Head of caudate nucleus (tissue), 42 donors: ENCODE data around the gene FBXO38.

Source experiments
- DNase-seq, 42 donors: peaks; one replicate each; pipeline versions ENCODE4 v3.0.0 to v3.0.0-alpha.2; 2020 to 2021; ENCODE audit warnings: mixed read lengths in 7 of 42
- intact Hi-C: fragments of 100-400 bp; cut with DNase I; formaldehyde crosslinking; loops from one replicate; pipeline ENCODE4 v1.15.0; 2022

Gene FBXO38

GRCh38 chr5:148421661-148422060, 37.9 kb downstream of the FBXO38 start:
- intact Hi-C loops = no loop called here

DNA sequence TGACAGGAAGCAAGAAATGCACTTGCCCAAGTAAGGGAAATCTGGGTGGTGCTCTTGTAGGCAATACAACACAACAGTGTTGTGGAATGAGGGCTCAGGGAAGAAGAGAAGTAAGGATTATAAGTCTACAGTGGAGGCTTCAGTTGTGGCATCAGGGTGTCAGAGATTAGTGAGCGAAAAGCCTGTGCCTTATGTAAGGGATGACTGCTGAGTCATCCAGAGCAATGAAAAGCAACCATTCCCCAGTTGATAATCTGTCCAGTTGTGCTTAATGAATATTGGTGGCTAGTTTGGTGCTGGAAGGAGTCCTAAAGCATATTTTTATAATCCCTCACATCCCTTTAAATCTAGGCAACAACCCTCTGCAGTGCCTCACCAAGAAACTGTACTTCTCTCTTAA, 42.0 kb downstream of the FBXO38 start:
- peak in 14 of 42 donors; percentile 8 to 61 (median 26) for DNase-seq
- intact Hi-C loops = no loop called here

More at GRCh38 chr5:148421661-148422060, 37.9 kb downstream of the FBXO38 start:
- no peak for DNase-seq

DNA sequence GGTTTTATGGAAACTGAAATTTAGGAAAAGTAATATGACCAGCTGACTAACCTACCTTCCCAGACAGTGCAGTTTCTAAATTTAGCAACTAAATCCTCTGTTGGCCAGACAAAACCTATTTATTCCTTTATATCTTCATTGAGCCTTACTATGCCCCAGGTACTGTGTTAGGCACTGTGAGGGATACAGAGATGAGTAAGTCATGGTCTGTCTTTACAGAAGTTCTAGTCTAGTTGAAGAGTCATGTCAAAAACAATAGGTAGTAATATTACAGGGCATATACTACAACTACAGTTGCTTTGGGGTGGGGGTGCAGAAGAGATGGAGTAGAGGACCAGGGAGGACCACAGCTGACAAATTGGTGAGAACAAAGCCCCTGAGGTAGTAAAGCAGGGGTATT, 42.8 kb downstream of the FBXO38 start:
- no peak for DNase-seq
- intact Hi-C loops = no loop called here

GRCh38 chr5:148427370-148428042, 43.7 kb downstream of the FBXO38 start:
- no peak for DNase-seq
- intact Hi-C loops = no loop called here

DNA sequence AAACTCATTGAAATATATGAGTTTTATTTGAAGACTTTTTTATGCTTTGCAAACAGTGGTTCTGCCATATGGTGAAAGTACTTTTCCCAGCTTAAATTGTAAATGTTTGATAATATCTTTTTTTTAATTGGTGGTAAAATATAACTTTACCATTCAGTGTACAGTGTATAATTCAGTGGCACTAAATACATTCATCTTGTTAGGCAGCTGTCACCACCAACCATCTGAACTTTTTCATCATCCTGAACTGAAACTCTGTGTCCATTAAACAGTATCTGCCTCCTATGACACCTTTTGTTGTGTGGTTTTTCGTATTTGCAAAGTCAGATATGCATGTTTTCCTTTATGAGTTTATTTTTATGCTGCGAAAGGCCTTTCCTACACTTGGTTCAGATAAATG, 45.1 kb downstream of the FBXO38 start:
- no peak for DNase-seq
- intact Hi-C loops = no loop called here

DNA sequence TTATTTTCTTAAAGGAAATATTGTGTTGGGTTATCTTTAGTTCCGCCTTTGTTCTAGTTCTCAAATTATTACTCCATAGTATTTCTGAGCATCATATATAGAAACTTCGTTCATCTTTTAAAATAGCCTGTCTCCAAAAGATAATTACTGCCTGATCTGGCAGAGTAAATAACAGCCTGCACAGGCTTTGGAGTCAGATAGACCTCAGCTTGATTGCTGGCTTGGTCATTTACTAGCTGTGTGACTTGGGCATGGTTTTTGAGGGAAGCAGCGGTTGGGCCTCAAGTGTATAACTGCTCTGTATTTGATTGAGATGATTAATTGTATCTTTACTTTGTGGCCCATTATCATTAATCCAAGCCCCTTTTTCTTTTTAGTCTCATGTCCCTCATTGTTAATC, 50.1 kb downstream of the FBXO38 start:
- intact Hi-C loops = no loop called here
- DNase-seq = no peak

DNA sequence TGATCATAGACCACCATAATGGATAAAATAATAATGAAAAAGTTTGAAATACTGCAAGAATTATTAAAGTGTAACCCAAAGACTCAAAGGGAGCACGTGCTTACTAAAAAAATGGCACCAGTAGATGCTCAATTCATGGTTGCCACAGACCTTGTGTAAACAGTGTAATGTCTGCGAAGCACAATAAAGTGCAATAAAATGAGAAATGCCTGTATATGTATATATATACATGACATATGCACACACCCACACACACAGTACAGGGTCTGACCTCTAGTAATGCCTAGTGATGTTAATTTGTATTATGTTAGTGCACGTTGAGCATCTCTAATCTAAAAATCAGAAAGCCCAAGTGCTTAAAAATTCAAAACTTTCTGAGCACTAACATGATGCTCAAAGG, 52.3 kb downstream of the FBXO38 start:
- intact Hi-C loops = no loop called here
- no peak for DNase-seq

DNA sequence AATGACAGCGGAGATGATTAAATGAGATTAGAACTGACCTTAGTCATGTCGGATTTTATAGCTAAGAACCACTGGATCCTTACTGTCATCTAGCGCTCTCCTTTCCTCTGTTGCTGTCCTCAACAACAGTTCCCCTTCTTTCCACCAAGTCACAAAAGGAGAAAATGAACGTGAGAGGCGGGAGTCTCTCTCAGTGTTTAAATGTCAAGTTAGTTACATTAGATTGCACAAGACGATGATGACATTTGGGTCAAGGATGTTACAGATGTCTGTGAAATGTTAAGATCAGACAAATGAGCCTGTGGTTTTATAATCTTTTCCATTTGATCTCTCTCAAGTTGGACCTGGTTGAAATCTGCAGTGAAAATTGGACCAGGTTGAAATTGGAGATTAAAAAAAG, 53.5 kb downstream of the FBXO38 start:
- intact Hi-C loops = no loop called here
- DNase-seq = no peak

DNA sequence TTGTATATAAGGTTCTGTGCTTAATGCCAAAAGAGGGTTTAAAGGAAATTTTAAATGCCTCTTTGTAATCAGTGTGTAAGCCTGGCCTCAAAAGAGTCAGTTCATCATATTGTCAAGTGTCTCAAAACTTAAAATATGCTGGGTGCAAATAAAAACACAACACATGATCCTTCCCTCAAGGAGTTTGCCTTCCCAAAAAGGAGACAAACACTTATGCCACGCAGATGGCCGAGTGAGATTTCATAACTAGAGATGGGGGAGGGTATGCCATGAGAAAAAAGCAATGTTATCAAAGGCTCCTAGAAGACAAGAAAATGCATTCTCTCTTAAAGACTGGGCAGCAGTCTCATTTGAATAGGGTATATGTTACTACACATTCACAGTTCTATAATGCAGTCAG, 55.2 kb downstream of the FBXO38 start:
- DNase-seq = no peak
- intact Hi-C loops = no loop called here

DNA sequence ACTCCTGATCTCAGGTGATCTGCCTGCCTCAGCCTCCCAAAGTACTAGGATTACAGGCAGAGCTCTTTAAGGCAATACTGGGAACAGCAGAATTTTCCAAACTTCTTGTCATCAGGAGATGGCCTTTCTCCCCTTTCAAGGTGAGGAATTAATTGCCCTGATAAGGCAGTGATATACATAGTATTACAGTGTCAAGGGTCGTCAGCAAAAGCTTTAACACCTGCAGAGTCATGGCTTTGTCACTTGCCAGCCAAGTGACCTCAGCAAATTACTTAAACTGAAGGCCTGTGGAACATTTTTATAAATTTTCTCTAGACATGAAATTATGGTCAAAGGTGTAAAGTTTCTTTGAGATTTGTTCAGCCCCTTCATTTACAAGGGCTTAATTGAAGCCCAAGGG, 59.5 kb downstream of the FBXO38 start:
- DNase-seq = no peak
- intact Hi-C loops = loop anchor here (5.0 kb wide), 1 partner anchor 289 kb away; no protein-coding TSS in a partner anchor

- DNase-seq = peak in 29 of 42 donors; percentile 9 to 88 (median 67)
- intact Hi-C loops = loop anchor here (5.0 kb wide), 1 partner anchor 288 kb away; no protein-coding TSS in a partner anchor
These were observed 60.2 kb downstream of the FBXO38 start for GRCh38 chr5:148443998-148444397.

DNA sequence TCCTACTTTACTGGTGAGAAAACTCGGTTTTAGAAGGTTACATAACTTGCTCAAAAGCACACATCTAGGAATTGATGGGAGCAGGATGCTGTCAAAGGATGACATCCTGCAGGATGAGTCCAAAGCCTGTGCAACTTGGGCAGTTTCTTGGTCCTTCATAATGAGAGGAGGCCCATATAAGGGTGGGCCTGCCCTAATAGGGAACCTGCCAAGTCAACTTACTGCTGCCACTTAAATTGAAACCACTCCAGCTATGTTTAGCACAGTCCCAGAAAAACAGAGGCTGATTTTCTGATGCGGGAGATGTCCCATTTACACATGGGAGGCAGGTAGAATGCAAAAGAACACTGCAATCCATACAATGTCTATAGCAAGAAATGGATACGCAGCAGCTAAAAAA, 61.8 kb downstream of the FBXO38 start:
- DNase-seq = no peak
- intact Hi-C loops = no loop called here

GRCh38 chr5:148446611-148447010, 62.9 kb downstream of the FBXO38 start:
- intact Hi-C loops = no loop called here
- no peak for DNase-seq

- DNase-seq = no peak
- intact Hi-C loops = no loop called here
These were observed 68.9 kb downstream of the FBXO38 start for GRCh38 chr5:148452499-148453193.

DNA sequence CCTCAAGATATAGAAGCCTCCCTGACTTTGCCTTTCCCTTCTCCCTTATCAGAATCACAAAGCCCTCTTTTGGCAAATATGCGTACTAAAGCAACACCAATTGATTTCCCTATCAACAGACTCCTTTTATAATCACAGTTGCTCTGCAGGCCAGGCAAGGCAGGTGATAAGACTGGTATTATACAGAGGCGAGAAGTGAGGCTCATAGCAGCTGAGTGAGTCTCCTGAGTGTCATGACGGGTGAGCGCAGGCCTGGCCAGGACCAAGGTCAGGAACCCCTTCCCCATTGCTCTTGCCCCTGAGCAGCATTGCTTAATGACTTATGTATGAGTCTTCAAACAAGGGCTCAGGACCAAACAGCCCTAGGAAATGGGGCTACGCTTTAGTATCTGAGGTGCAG, 70.8 kb downstream of the FBXO38 start:
- intact Hi-C loops = no loop called here
- DNase-seq = no peak

DNA sequence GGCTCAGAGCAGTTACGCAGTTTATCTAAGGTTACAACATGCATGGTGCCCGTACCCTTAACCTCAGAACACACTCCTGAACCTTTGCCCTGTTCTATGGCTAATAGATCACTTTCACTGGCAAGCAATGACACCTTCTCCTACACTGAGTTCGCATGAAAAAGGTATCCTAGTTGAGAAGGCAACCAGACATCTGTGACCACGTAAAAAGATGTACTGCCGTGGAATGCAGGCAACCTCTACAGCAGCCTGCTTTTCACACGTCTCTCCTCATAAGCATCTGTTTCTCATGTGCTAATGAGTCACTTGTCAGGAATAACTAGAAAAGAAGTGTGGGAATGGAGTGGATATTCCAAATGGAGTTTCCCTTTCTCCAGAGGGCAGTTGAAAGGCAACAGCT, 71.4 kb downstream of the FBXO38 start:
- intact Hi-C loops = no loop called here
- peak in 1 of 42 donors; percentile 25 for DNase-seq

DNA sequence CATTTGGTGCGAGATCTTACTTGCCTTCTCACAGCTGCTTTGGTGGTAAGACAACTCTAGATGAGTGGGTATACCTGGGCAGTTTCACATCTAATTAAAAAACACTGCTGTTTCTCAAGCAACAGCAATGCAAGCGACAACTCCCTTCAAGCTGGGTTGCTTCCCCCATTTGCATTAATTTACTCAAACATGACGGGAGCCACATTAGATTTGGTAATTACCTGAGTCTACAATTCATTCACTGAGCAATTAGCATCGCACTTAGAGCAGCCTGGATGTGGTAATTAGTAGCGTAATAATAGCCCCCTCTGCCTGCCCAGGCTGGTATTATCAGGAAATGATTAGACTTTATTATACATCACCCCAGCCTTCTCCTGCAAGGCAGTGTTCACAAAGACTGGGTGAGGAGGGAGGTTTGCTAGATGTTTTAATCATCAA, 73.4 kb downstream of the FBXO38 start:
- DNase-seq = peak in 2 of 42 donors; percentile 21 to 57
- intact Hi-C loops = no loop called here

GRCh38 chr5:148458036-148458888, 74.5 kb downstream of the FBXO38 start:
- intact Hi-C loops = no loop called here

DNA sequence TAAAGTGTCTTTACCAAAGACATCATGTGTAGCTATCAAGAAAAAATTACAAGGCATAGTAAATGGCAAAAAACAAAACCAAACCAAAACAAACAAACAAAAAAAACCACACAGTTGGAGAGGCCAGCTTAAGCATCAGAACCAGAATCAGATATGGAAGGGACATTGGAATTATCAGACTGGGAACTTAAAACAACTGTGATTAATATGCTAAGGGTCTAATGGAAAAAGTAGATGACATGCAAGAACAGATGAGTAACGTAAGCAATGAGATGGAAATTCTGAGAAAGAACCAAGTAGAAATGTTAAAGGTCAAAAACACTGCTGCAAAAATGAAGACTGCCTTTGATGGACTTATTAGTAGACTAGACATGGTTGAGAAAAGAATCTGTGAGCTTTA, 75.9 kb downstream of the FBXO38 start:
- DNase-seq = no peak
- intact Hi-C loops = no loop called here

More at GRCh38 chr5:148458036-148458888, 74.5 kb downstream of the FBXO38 start:
- DNase-seq = no peak
